Fibroblast of lung (primary cell): ENCODE results near the gene ASAP2.

Experiments used
- CTCF ChIP-seq, 2 donors: IDR thresholded peaks in 1 of 2; conservative IDR thresholded peaks in 1 of 2; 1 replicate in 1 of 2; 2 replicates in 1 of 2; pipeline ENCODE4 v1.5.1; 2011 to 2012; ENCODE audit warnings: low read length in 2 of 2, control low read depth in 1 of 2, inconsistent platforms in 1 of 2, low read depth in 1 of 2, mild to moderate bottlenecking in 1 of 2
- EZH2 ChIP-seq: IDR thresholded peaks from 2 replicates; pipeline ENCODE4 v1.5.1; 2012; ENCODE audit warnings: low read length, control low read depth, mild to moderate bottlenecking; ENCODE audit errors: missing control alignments

- TF ChIP-seq CTCF (conservative IDR thresholded peaks at IDR 0.05 in 1 of 2, IDR thresholded peaks at IDR 0.05 in 1 of 2; ENCODE audit: low read depth in 1 of 2, low read length in 2 of 2) (no peak), EZH2 (no peak)
Measured at GRCh38 chr2:9439536-9439935, 232.9 kb downstream of the ASAP2 start.
